Ovary (tissue), 9 donors: ENCODE results near the gene HUWE1. TPM values are rescaled to one million over a fixed set of nuclear protein-coding genes. Genes with fewer than 3 reads are reported as not detected.

Source experiments
- DNase-seq, 5 donors: peaks; one replicate each; pipeline ENCODE4 v3.0.0-alpha.2; 2019 to 2020
- H3K27ac ChIP-seq, 2 donors: fragments of 200-600 bp; one replicate each; pipeline versions ENCODE4 v1.5.1 to v1.8.0; 2019 to 2022
- H3K27me3 ChIP-seq: fragments of 200-600 bp; one replicate; pipeline ENCODE4 v1.8.0; 2022
- H3K36me3 ChIP-seq: fragments of 200-600 bp; sonication (generic); one replicate; pipeline ENCODE4 v1.5.1; 2019
- H3K4me1 ChIP-seq: one replicate; pipeline ENCODE4 v1.8.1; 2013; ENCODE audit warnings: mild to moderate bottlenecking, moderate library complexity; ENCODE audit not compliant: insufficient read depth
- H3K4me3 ChIP-seq: fragments of 200-600 bp; sonication (generic); one replicate; pipeline ENCODE4 v1.5.1; 2017
- H3K9me3 ChIP-seq, 2 donors: fragments of 200-600 bp in 1 of 2; sonication (generic) in 1 of 2; one replicate each; pipeline versions ENCODE4 v1.5.1 to v1.8.1; 2013 to 2019; ENCODE audit warnings: mild to moderate bottlenecking in 1 of 2, moderate library complexity in 1 of 2
- CTCF ChIP-seq, 3 donors: fragments of 450-650 bp in 2 of 3; fragments of 200-600 bp in 1 of 3; IDR thresholded peaks; one replicate each; pipeline versions ENCODE4 v1.5.1 to v1.8.0; 2016 to 2022; ENCODE audit warnings: antibody characterized with exemption in 3 of 3, mild to moderate bottlenecking in 1 of 3
- EP300 ChIP-seq: sonication (generic); formaldehyde crosslinking; IDR thresholded peaks from one replicate; pipeline ENCODE4 v1.6.1; 2017; ENCODE audit warnings: antibody characterized with exemption
- POLR2A ChIP-seq: fragments of 450-650 bp; IDR thresholded peaks from one replicate; pipeline ENCODE4 v1.6.1; 2017; ENCODE audit warnings: antibody characterized with exemption, mild to moderate bottlenecking, moderate library complexity
- WGBS, 3 donors: extraction: QIAGEN DNeasy Blood & Tissue Kit in 1 of 3; methylation state at CpG; one replicate each; pipeline versions ENCODE4 v1.1.5 to v1.1.7; 2013 to 2017; 5-methylcytosine and 5-hydroxymethylcytosine counted together
- intact Hi-C, 4 donors: fragments of 100-400 bp; cut with DNase I; formaldehyde crosslinking; loops; one replicate each; pipeline versions ENCODE4 v1.11.0 to v1.15.1; 2022 to 2023
- polyA plus RNA-seq, 2 donors: library from polyadenylated mRNA; stranded (reverse); fragments of 200-250 nt in 1 of 2; fragments of 350-450 nt in 1 of 2; fragmentation: Illumina TruSeq in 1 of 2; extraction: RNeasy Lipid Tissue Mini Kit (QIAGEN cat#74804) in 1 of 2; gene quantifications; one replicate each; pipeline ENCODE4 v1.2.3, GENCODE V29; 2013 to 2014
- total RNA-seq, 7 donors: library from RNA; depleted of rRNA in 2 of 7; stranded (reverse); fragments of >200 nt in 2 of 7; fragmentation: NEBNext Ultra II Directional in 3 of 7; extraction: Animal tissue kit (Norgen Biotek cat#: 25700) in 3 of 7; gene quantifications; one replicate each; pipeline versions ENCODE4 v1.1.0 to v1.2.4, GENCODE V29; 2016 to 2023
- donor health status: DM: no; HTN: no; CAD: no; lungs with moderate emphysema.
- donor health status: DM: no; HTN: no; CAD: no.
- donor health status: Bipolar disorder and iron deficiency.
- donor health status: DM: yes; HTN: yes; CAD: no.
- donor health status: DM: no; HTN: no; CAD: no.
- donor health status: DM: yes; HTN: yes; CAD: no.

Gene HUWE1
- total and polyA plus RNA-seq, 9 donors: 58.2 to 198 (median 188) TPM

- intact Hi-C loops: no loop called here
- Histone ChIP-seq H3K36me3 (no peaks in the 10 kb centered on the region), H3K27me3 (no peaks in the 10 kb centered on the region), H3K4me3 (no peak overlapping the region), H3K27ac (no peak overlapping the region), H3K9me3 (no peaks in the 10 kb centered on the region), H3K4me1 (no peaks in the 10 kb centered on the region)
- TF ChIP-seq CTCF (IDR thresholded peaks at IDR 0.05) (no peak), POLR2A (no peak), EP300 (no peak)
- DNase-seq: no peak
These were observed 115.0 kb downstream of the HUWE1 start for GRCh38 chrX:53571494-53571893.

GRCh38 chrX:53563324-53563723, 123.2 kb downstream of the HUWE1 start:
- Histone ChIP-seq H3K36me3 (no peaks in the 10 kb centered on the region), H3K27ac (no peak overlapping the region), H3K9me3 (no peaks in the 10 kb centered on the region), H3K4me1 (no peaks in the 10 kb centered on the region), H3K27me3 (no peaks in the 10 kb centered on the region), H3K4me3 (no peak overlapping the region)
- DNase-seq: no peak
- intact Hi-C loops: no loop called here
- TF ChIP-seq POLR2A: no peak
- TF ChIP-seq EP300: no peak
- no peak for TF ChIP-seq CTCF (IDR thresholded peaks at IDR 0.05)
- 71 to 79% (median 72%) methylated on average over 4 of the region's 4 CpGs for WGBS, 3 donors

DNA sequence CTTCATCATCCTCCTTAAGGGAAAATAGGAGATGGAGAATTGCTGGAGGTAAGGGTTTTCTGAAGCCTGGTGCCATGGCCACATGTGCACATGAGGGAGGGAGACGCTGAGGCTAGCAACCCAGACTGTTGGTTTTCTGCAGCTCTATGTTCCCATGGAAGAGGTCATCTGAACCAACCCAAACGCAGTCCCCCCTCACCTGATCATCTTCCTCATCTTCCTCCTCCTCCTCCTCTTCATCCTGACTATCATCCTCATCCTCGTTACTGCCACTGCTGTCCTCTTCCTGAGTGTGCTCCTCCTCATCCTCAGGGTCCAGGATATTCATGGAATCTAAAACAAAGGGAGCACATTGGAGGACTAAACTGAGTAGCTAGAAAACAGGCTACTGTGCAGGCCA, 124.6 kb downstream of the HUWE1 start:
- TF ChIP-seq POLR2A (no peak), EP300 (no peak), CTCF (IDR thresholded peaks at IDR 0.05) (no peak)
- Histone ChIP-seq H3K4me3 (no peak overlapping the region), H3K9me3 (no peaks in the 10 kb centered on the region), H3K36me3 (no peaks in the 10 kb centered on the region), H3K27me3 (no peaks in the 10 kb centered on the region), H3K27ac (no peak overlapping the region), H3K4me1 (no peaks in the 10 kb centered on the region)
- WGBS, 3 donors: 67 to 72% (median 67%) methylated on average over 3 of the region's 3 CpGs
- intact Hi-C loops: no loop called here
- no peak for DNase-seq

GRCh38 chrX:53558646-53559045, 127.9 kb downstream of the HUWE1 start:
- H3K27me3 ChIP-seq: no peaks in the 10 kb centered on the region
- intact Hi-C loops: no loop called here
- H3K4me3 ChIP-seq: no peak overlapping the region
- no peaks in the 10 kb centered on the region for H3K9me3 ChIP-seq
- TF ChIP-seq EP300 (no peak), POLR2A (no peak), CTCF (IDR thresholded peaks at IDR 0.05) (no peak)
- no peaks in the 10 kb centered on the region for H3K4me1 ChIP-seq
- DNase-seq: no peak
- H3K27ac ChIP-seq: no peak overlapping the region
- H3K36me3 ChIP-seq: no peaks in the 10 kb centered on the region
- WGBS, 3 donors: 71 to 75% (median 74%) methylated on average over 6 of the region's 6 CpGs

DNA sequence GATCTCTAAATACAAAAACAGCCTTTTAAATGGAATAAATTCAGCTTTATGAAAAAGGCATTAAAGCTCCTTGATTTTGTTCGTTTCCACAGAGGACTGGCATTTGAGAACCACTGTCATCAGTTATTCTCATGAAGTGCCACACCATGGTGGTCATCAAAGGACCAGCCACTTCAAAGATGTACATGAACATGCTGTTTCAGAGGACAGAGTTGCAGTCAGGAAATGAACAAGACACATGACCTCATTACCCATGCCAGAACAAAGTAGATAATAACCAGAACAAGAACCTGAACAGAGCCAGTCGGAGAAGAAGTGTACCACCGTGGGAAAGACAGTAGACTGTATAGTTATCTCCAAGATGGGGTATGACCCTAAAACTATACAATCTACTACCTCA, 129.7 kb downstream of the HUWE1 start:
- Histone ChIP-seq H3K9me3 (no peaks in the 10 kb centered on the region), H3K27me3 (no peaks in the 10 kb centered on the region), H3K36me3 (no peaks in the 10 kb centered on the region), H3K4me1 (no peaks in the 10 kb centered on the region), H3K4me3 (no peak overlapping the region), H3K27ac (no peak overlapping the region)
- 76% methylated on average over 3 of the region's 3 CpGs for WGBS, 3 donors
- no peak for DNase-seq
- no peak for TF ChIP-seq EP300
- TF ChIP-seq POLR2A: no peak
- TF ChIP-seq CTCF (IDR thresholded peaks at IDR 0.05): no peak
- intact Hi-C loops: no loop called here
